NCI-H1092 (cell line): ENCODE data around the gene HENMT1.
A peak's percentile ranks its signal among the peaks of the same experiment; 100 is the strongest.
"Not testable (repeated sequence)": the region's sequence is repeated elsewhere in the genome, so short reads cannot be mapped to it uniquely, and the experiment has no call there.

Experiments used
- DNase-seq: peaks from one replicate; lab custom pipeline; 2025; lab: John Stamatoyannopoulos, UW

The HENMT1 gene

DNA sequence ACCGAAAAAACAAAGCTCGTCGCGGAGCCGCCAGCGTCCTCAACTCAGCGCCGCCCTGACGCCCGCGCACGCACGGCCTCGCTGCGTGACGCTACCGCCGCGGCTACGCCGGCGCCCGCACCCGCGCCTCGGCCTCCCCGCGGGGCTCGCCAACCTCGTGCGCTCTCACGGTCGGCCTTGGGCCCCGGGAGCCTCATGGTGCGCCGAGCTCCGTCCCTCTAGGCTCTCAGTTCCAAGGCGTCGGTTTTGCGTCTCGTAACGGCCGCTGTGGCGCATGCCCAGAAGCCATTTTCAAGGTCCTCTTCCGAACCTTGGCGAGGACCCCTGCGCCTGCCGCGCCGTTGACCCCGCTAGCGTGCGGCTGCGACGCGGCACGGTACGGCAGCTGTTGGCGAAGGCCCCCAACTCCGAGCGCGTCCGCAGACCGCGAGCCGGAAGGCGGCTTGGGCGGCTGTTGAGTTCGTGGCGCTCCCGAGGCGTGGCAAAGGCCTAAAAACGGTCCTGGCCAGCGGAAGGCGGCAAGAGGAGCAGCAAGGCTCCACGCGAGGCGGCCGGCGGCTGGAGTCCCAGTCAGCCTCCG, at the start of gene HENMT1:
Gene HENMT1 (minus strand): TSS at position 64 of the 580 bp plus-strand sequence. CDS start 1,209 bp downstream, outside the sequence.
- peak; percentile 52 for DNase-seq

DNA sequence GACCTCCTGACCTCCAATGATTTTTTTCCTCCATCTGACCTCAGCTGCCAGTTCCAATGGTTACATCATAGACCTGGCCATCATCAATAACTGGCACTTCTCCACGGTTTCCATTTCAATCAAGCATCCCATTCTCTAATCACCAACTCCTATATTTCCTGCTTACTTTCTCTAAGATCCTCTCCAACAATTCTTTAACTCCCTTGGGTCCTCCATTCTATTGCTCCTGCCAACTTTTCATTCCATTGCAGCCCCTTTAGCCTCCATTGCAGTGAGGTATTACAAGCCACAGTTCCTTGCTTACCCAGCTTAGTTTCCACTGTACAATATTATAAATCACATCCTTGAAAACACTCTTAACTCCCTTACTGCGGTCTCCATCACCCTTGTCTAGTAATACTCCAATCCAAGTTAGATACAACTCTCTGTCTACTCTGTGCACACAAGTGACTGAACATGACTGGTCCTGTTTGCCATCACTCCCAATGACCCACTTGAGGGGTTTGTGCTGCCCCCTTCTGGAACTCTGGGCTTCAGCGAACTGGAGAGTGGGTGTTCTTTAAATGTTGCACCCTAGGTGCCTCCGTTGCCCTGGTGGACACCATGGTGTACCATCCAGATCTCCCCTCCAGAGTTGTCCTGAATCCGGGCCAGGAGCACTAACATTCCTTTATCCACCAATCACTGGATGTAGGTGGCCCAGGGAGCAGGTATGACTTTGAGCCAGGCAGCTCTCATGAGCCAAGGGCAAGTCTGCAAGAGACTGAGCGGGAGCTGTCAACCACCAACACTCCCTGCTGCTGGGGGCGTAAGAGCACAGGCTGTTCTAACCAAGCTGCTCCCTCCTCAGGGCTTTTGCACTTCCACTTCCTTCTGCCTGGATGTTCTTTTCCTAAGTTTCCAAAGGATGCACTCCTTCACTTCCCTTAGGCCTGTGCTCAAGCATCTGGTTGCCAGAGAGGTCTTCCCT, 48.1 kb upstream of the HENMT1 start:
- DNase-seq, result no peak

DNA sequence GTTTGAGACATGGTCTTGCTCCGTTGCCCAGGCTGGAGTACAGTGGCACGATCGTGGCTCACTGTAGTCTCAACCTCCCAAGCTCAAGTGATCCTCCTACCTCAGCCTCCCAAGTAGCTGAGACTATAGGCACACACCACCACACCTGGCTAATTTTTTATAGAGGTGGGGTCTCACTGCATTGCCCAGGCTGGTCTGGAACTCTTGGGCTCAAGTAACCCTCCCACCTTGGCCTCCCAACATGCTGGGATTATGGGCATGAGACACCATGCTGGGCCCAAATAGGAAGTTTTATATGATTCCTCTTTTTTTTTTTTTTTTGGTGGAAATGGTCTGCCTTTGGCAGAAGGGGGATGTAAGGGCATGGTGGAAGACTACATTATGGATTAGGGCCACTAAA, 45.8 kb upstream of the HENMT1 start:
- no peak for DNase-seq

DNA sequence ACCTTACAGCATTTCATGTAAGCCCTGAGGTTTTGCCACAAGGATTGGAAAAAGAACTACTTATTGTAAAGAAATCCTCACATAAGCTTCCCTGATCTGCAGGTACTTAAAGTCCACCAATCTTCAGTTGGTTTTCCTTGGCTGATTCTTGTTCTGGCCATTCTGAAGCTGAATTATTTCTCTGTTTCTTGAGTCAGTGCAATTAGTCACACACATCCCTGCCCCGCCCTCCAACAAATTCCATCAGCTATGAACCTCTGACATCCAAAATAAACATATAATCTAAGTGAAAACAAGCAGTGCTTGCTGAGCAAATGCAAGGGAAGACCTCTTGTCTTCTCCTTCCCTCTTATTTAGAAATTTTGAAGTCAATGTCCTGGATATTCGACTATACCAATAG, 43.6 kb upstream of the HENMT1 start:
- DNase-seq, result no peak

DNA sequence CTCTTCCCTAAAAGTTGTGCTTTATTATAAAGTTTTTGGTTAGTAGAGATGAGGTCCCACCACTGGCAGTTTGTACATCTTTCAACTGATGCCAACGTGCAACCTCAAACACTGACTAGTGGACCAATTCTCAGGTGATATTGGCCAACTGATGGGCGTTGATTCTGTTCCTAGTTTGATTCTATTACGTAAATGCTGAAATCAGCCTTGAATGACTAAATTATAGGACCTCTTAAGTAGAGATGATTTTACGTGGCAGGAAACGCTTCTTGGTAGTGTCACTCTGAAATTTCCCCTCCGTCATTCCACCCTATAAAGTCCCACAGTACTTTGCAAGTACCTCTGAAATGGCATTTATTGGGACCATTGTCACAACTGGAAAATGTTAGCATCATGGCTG, 43.0 kb upstream of the HENMT1 start:
- no peak for DNase-seq

DNA sequence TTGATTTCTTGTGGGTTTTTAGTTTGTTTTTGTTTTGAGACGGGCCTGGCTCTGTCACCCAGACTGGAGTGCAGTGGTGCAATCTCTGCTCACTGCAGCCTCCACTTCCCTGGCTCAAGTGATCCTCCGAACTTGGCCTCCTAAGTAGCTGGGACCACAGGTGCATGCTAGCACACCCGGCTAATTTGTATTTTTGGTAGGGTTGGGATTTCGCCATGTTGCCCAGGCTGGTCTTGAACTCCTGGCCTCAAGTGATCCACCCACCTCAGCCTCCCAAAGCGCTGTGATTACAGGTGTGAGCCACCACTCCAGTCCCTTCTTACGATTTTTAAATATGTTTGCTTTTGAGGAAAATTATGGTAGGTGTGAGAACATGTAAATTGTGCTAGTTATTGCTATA, 41.2 kb upstream of the HENMT1 start:
- DNase-seq, result not testable (repeated sequence)

DNA sequence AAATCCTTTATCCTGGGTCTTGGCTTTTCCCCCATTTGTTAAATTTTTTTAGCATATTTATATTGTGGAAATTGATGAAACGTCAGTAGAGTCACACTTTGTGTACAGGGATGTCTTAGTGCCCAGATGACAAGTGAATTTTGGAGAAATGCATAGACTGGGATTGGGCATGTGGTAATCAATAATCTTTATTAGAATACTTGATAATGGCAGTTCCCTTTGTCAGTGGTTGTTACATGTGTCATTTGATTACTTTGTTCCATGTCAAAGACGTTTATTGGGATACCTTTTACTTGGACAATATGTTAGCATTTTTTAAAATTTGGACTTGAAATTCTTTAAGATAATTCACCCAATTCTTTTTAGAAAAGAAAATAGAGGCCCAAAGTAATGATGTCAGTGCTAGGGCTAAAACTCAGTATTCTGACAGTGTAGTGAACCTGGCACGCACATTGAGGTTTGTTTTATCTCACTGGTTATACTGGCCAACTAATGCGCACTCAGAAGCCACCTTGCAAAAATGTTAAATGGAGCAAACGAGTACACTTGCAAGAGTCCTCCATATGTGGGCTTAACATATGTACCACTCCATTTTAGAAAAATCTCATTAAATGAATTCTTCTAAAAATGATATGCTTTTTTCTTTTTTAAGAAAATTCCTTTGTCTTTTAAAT, 40.4 kb upstream of the HENMT1 start:
- DNase-seq, result no peak

DNA sequence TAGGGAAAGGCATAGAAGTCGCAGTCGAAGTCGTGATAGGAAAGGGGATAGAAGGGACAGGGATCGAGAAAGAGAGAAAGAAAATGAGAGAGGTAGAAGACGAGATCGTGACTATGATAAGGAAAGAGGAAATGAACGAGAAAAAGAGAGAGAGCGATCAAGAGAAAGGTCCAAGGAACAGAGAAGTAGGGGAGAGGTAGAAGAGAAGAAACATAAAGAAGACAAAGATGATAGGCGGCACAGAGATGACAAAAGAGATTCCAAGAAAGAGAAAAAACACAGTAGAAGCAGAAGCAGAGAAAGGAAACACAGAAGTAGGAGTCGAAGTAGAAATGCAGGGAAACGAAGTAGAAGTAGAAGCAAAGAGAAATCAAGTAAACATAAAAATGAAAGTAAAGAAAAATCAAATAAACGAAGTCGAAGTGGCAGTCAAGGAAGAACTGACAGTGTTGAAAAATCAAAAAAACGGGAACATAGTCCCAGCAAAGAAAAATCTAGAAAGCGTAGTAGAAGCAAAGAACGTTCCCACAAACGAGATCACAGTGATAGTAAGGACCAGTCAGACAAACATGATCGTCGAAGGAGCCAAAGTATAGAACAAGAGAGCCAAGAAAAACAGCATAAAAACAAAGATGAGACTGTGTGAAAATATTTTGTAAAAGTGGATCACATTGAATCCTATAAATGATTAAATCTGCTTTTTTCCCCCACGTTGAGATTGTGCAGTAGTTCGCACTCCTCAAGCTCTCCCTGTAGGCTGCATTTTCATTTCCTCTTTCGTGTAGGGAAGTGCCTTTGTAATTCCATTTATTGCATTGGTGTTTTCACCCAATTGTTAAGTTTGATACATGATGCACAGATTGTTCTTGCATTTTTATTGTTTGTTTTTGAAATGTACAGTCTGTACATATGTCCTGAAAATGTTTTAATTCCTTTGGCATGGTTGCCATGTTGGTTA, 38.8 kb upstream of the HENMT1 start:
- no peak for DNase-seq

DNA sequence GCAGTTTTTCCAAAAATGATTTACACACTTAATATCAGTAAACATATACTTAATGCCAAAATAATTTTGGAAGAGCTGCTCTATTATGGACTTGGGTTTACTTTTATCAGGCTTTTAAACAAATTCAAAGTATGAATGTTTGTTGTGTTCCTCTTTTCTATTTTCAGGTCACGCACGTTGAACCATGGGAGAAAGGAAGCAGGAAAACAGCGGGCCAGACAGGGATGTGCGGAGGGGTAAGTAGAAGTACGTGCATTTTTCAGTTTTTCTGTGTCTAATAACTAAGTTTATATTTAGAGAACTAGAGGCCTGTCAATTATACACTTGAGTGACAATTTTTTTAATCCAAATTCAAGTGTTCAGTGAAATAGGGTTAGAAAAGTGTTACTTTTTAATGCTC, 34.6 kb upstream of the HENMT1 start:
- DNase-seq, result no peak

DNA sequence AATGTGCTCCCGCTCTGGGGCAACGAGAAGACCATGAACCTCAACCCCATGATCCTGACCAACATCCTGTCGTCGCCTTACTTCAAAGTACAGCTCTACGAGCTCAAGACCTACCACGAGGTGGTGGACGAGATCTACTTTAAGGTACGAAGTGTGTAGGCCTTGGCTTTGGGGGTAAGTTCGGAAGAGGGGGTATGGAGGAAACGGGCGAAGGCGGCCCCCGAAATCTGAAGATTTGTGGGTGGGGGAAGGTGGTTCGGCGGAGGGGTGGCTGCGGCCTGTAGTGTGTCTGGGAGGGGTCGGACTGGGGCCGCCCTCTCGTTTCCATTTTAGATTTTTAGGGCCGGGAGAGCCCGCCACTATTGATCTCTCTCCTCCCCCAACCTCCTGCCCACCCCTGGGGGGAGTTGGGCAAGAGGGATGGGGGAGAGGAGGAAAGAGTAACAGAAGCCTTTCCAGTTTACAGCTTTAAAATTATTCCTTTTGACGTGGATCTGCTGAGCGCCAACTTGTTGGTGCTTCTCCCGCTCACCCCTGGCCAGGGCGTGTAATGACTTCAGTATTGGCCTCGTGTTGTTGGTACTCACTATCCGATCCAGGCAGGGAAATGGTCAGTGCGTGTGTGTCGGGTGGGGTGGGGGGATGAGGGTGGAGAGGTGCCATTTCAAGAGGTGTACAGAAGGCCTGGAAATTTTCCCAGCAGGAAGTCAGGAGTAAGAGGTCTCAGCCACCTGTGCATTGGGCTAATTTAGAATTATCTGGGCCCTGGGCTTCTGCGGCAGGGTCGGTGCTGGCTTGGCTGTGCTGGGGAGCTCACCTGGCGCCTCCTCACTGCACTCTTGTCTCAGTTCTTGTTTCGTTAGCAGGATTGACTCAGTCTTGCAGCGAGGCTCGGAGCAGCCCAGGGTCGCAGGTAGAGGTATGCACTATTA, 32.1 kb upstream of the HENMT1 start:
- peak; percentile 34 for DNase-seq

DNA sequence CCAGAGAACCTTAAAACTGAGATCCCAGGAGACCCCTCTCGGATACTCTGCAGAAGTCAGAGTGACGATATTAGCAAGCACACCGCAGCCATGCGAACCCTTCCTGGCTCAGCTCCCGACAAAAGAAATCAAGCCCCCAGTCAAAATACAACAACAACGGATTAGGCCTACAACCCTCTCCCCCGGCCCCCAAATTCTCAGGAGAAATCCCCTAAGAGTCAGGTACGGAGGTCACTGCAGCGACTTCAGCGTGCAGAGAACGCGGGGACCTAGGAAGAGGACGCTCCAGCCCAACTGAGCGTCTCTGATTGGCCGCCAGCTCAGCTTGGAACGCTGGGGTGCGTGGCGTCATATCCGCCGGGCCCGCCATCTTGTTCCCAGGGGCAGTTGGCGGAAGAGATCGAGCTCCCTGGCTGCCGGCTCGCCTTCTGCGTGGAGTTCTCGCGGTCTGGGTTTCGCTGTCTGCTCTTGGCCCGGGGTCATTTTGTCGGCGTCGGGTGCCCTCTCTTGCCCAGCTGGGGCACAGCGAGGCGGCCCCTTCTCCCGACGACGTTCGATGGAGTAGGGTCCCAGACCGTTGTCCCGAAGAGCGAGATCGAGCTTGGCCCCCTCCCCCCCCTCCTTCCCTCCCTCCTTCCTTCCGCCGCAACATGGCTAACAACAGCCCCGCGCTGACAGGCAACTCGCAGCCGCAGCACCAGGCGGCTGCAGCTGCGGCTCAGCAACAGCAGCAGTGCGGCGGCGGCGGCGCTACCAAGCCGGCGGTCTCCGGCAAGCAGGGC, 31.2 kb upstream of the HENMT1 start, which contains the start of gene PRPF38B:
Gene PRPF38B (plus strand): TSS at position 369 of the 782 bp plus-strand sequence. CDS start 282 bp downstream, at position 651.
- DNase-seq, result peak; percentile 92

DNA sequence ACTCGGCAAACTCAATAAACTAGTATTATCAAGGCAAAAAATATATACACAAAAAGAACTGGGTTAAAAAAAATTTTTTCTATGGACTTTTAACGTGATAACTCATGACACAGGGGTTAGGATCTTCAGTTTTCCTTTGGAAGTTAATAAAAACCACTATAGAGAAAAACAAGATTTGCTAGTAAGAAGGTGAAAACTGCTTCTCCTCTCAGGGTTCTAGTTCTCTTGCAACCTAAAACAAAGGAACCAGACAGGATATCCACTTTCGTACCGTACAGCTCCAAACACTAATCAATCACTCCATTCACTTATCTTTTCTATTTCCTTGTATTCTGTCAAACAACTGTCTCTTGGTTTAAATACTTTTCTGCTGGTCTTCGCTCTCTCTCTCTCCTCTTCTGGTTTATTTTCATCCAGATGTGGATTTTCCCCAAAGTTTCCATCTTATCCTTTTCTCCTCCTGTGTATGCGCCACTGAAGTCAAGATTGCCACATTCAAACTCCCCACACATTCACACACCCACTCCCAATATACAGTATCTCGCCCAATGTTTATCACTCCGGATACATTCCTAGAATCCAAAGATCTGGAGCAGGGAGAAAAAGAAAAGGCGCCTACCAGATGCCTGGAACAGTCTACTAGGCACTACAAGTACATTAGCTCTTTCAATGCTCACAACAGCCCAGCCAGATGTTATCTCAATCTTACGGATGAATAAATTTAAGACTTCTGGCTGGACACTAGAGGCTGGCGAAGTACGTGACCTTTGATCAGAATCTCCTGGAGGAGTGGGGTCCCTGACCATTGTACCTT, 30.4 kb upstream of the HENMT1 start:
- DNase-seq, result no peak

DNA sequence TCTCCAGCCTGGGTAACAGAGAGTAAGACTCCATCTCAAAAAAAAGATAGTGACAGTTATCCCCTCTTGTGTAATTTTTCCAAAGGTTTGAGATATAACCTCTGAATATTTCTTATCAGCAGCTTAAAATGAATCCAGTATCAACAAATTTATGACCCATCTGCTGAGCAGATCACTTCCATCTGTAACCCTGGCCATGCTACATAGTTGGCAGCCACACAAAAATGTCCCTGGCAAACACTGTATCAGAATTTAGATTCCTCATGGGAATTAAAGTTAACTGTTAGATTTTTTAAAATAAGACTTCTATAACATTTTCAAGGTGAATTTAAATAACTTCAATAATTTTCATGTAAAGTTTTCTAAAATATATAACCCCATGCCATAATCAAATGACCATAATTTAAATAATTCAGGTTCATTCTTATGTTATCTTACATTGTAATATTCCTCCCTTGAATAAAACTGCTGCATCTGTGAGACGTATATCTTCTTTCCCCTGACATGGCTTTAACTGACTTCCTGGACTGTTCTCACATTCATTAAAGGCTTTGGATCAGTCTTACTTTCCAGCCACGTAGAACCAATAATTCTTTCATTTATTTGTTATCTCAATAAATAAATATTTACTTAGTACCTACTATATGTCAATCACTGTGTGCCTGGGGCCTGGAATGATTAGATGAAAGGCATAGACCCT, 25.9 kb upstream of the HENMT1 start:
- no peak for DNase-seq

DNA sequence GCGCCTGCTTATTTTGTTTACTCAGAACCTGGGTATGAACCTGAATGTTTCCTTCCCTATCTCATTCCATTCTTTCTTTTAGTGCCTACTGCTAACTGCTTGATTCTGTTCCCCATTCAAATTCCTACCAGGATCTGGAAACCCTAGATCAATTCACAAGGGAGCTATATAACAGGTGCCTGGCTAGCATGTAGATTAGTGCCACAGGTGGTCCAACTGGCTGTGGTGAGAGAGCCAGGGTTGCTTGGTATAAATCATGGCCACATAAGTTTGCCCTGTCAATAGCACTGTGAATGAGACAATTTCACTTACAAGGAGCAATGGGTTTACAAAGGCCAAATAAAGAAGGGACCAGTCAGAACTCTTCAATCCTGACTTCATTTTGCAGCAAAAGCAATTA, 24.6 kb upstream of the HENMT1 start:
- DNase-seq, result no peak

DNA sequence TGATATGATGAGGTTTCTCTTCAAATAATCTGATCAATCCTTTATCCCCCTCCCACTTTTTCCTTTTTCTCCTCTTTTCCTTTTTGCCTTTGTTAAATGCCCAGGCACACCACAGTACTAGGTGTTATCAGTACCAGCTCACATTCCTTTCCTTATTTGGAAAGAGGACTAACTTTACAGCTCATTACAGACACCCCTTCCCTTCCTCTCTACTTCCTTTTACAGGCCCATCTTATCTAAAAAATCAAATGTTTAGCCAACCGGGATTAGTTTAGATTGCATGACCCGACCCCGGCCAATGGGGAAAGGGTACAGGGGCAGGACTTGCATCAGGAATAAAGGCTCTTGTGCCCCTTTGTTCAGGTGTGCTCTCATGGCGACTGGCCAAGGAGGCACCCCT, 20.8 kb upstream of the HENMT1 start:
- DNase-seq, result not testable (repeated sequence)

DNA sequence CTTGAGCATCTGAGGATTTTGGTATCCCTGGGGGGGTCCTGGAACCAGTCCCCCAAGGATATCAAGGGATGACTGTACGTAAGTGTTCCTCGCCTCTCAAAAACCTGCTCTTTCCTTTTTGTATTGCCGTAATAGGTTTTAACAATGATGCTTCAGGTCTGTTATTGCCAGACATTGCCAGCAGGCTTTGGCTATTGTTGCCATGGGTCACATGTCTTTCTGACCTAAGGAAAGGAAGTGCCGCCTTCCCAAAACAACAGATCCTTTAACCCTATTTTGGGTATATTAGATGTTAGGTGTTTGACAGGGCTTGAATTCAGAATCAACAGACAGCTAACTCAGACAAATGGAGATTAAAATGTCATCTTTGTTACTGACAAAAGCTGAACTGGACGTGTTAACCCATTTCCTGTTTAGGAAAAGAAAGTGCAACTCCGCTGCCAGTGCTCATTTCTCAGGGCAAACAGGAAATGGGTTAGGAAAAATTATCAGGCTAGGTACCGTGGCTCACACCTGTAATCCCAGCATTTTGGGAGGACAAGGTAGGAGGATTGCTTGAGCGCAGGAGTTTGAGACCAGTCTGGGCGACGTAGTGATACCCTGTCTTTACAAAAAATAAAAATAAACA, 18.8 kb upstream of the HENMT1 start:
- no peak for DNase-seq

DNA sequence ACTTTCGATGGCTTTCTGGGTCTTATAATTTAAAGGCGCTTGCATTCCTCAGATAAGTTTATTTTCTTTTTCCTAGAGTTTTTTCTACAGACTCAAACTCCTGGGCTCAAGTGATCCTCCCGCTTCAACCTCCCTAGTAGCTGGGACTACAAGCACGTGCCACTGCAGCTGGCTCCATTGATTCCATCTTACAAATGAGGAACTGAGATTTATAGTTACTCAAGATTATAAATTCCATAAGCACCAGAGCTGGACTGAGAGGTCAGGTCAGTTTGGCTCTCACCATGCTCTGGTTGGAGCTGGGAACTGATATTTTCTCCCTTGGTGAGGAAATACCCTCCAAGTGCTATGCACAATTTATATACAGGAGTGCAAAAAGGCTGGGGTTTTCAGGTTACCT, 17.8 kb upstream of the HENMT1 start:
- DNase-seq, result no peak

DNA sequence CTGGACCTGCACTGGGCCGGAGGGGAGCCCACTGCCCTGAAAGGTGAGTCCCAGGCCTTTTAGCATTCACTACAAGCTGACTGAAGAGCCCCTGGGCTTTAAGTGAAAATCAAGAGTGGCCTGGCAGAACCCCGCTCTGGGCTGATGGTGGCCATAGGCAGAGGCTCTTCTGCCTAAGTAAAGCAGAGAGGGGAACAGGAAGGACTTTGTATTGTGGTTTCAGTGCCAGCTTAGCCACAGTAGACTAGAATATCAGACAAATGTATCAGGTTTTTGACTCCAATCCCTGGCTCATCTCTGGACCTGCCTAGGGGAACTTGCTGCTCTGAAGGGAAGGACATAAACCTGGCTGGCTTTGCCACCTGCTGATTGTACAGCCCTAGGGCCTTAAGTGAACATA, 10.2 kb upstream of the HENMT1 start:
- no peak for DNase-seq
